CD14-positive monocyte (primary cell): ENCODE results near the gene MPP2. TPM values are rescaled to one million over a fixed set of nuclear protein-coding genes. Genes with fewer than 3 reads are reported as not detected.

Experiments used
- DNase-seq, 3 donors: peaks; one replicate each; pipeline ENCODE4 v3.0.0-alpha.2; 2011 to 2022
- H2AFZ ChIP-seq: 2 replicates; pipeline ENCODE4 v1.6.0; 2012; ENCODE audit warnings: mild to moderate bottlenecking, low read depth, low read length, inconsistent platforms; ENCODE audit not compliant: insufficient read depth, poor library complexity, severe bottlenecking
- H3K27ac ChIP-seq, 2 donors: 1 replicate in 1 of 2; 2 replicates in 1 of 2; pipeline ENCODE4 v1.5.1; 2012 to 2013; ENCODE audit warnings: low read length in 2 of 2, control low read depth in 1 of 2, inconsistent platforms in 1 of 2, low read depth in 1 of 2, mild to moderate bottlenecking in 1 of 2
- H3K27me3 ChIP-seq, 2 donors: one replicate each; pipeline versions ENCODE4 v1.6.0 to v1.6.1; 2011 to 2013; ENCODE audit warnings: low read length in 2 of 2; ENCODE audit not compliant: control insufficient read depth in 2 of 2, insufficient read depth in 2 of 2
- H3K36me3 ChIP-seq, 2 donors: replicated peaks in 1 of 2; 1 replicate in 1 of 2; 2 replicates in 1 of 2; pipeline versions ENCODE4 v1.5.1 to v1.6.1; 2012 to 2013; ENCODE audit warnings: low read length in 2 of 2, control low read depth in 1 of 2, inconsistent platforms in 1 of 2, mild to moderate bottlenecking in 1 of 2; ENCODE audit not compliant: insufficient read depth in 2 of 2, control insufficient read depth in 1 of 2
- H3K4me1 ChIP-seq, 2 donors: 1 replicate in 1 of 2; 2 replicates in 1 of 2; pipeline versions ENCODE4 v1.5.1 to v1.6.1; 2012 to 2013; ENCODE audit warnings: low read length in 2 of 2, control low read depth in 1 of 2, inconsistent platforms in 1 of 2, mild to moderate bottlenecking in 1 of 2, moderate library complexity in 1 of 2; ENCODE audit not compliant: insufficient read depth in 2 of 2, control insufficient read depth in 1 of 2
- H3K4me2 ChIP-seq: replicated peaks from 2 replicates; pipeline ENCODE3; 2012; ENCODE audit warnings: low read length, moderate library complexity, mild to moderate bottlenecking; ENCODE audit not compliant: poor library complexity, severe bottlenecking; ENCODE audit errors: extremely low read depth
- H3K4me3 ChIP-seq, 3 experiments: fragments of 200-600 bp in 1 of 3; sonication (generic) in 1 of 3; replicated peaks in 1 of 3; 1 replicate in 2 of 3; 2 replicates in 1 of 3; pipeline ENCODE4 v1.5.1; 2011 to 2013; ENCODE audit warnings: low read length in 3 of 3, mild to moderate bottlenecking in 3 of 3, control low read depth in 2 of 3, low read depth in 2 of 3, inconsistent platforms in 1 of 3, moderate library complexity in 1 of 3
- H3K79me2 ChIP-seq: 2 replicates; pipeline ENCODE4 v1.6.0; 2012; ENCODE audit warnings: mild to moderate bottlenecking, control low read depth, inconsistent platforms, low read length, moderate library complexity; ENCODE audit not compliant: insufficient read depth
- H3K9ac ChIP-seq: 2 replicates; pipeline ENCODE4 v1.6.0; 2017; ENCODE audit warnings: low read length, mild to moderate bottlenecking; ENCODE audit not compliant: insufficient read depth, poor library complexity, severe bottlenecking
- H3K9me3 ChIP-seq, 2 donors: replicated peaks in 1 of 2; 1 replicate in 1 of 2; 2 replicates in 1 of 2; pipeline versions ENCODE4 v1.5.1 to v1.6.1; 2012 to 2013; ENCODE audit warnings: low read length in 2 of 2, control low read depth in 1 of 2; ENCODE audit not compliant: control insufficient read depth in 1 of 2, insufficient read depth in 1 of 2
- H4K20me1 ChIP-seq: 2 replicates; pipeline ENCODE4 v1.6.0; 2012; ENCODE audit warnings: mild to moderate bottlenecking, low read length, control low read depth, moderate library complexity; ENCODE audit not compliant: insufficient read depth
- H3K27ac Mint-ChIP-seq, 7 donors: one replicate each; pipeline ENCODE4 v1.8.0; 2020; ENCODE audit warnings: mild to moderate bottlenecking in 7 of 7, mixed read lengths in 7 of 7, moderate library complexity in 6 of 7, inconsistent platforms in 2 of 7
- H3K27me3 Mint-ChIP-seq, 3 donors: one replicate each; pipeline ENCODE4 v1.8.0; 2021 to 2022; ENCODE audit warnings: low read depth in 3 of 3, mild to moderate bottlenecking in 3 of 3, mixed read lengths in 3 of 3, moderate library complexity in 3 of 3, inconsistent platforms in 1 of 3
- H3K36me3 Mint-ChIP-seq, 2 donors: one replicate each; pipeline ENCODE4 v1.8.0; 2020; ENCODE audit warnings: mixed read lengths in 2 of 2, inconsistent platforms in 1 of 2, mild to moderate bottlenecking in 1 of 2
- H3K4me1 Mint-ChIP-seq: one replicate; pipeline ENCODE4 v1.8.0; 2020; ENCODE audit warnings: mild to moderate bottlenecking, mixed read lengths
- H3K4me3 Mint-ChIP-seq, 2 donors: one replicate each; pipeline ENCODE4 v1.8.0; 2020; ENCODE audit warnings: mild to moderate bottlenecking in 2 of 2, mixed read lengths in 2 of 2, moderate library complexity in 1 of 2
- H3K9me3 Mint-ChIP-seq, 7 donors: one replicate each; pipeline ENCODE4 v1.8.0; 2020 to 2022; ENCODE audit warnings: mixed read lengths in 7 of 7, mild to moderate bottlenecking in 6 of 7, moderate library complexity in 6 of 7, inconsistent platforms in 2 of 7
- WGBS: methylation state at CpG from one replicate; pipeline ENCODE4 v1.1.5; 2013; ENCODE audit warnings: missing lambda C conversion rate; ENCODE audit not compliant: insufficient coverage; 5-methylcytosine and 5-hydroxymethylcytosine counted together
- intact Hi-C, 2 donors: fragments of 100-400 bp; cut with micrococcal nuclease; formaldehyde crosslinking; loops; one replicate each; pipeline versions ENCODE4 v1.15.0 to v1.15.1; 2023
- polyA plus RNA-seq, 3 donors: library from polyadenylated mRNA; depleted of rRNA in 1 of 3; unstranded in 2 of 3; stranded (reverse) in 1 of 3; fragments of 300-500 nt in 2 of 3; fragments of >200 nt in 1 of 3; fragmentation: Illumina TruSeq in 2 of 3; gene quantifications; 1 replicate in 2 of 3; 2 replicates in 1 of 3; pipeline ENCODE4 v1.2.3, GENCODE V29; 2012 to 2021
- TF ChIP-seq, protein P1 (sequence below): fragments of 200-600 bp; IDR thresholded peaks from one replicate; pipeline ENCODE4 v1.8.0; 2022; ENCODE audit warnings: antibody characterized with exemption, mild to moderate bottlenecking

MPP2 gene
- polyA plus RNA-seq, 3 donors: not detected

DNA sequence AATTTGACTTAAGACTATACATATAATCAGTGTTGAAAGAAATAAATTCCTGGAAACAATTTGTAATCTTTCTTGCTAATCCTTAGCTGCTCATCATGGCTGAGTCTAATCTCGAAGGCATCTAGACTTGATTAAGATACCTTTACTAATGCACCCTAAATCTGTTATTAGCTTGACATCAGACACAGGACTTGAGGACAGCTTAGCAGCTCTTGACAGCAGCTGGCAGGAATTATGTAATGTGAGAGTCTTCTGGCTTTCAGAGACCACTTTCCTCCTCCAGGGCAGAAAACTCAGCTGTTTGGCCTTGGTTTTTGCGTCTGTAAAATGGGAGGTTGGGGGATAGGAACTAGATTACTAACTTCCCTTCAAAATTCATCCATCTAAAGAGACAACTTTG, 7.1 kb upstream of the MPP2 start:
- Histone ChIP-seq H3K4me1 (peaks cover 9 to 13% of the 10 kb centered on the region in 2 donors), H3K9me3 (no peaks in the 10 kb centered on the region), H3K79me2 (no peaks in the 10 kb centered on the region), H3K36me3 (no peaks in the 10 kb centered on the region), H4K20me1 (no peaks in the 10 kb centered on the region), H3K27me3 (peaks cover 6 to 7% of the 10 kb centered on the region in 2 donors), H3K4me3 (no peak overlapping the region), H3K27ac (no peak overlapping the region), H3K9ac (no peak overlapping the region), H3K4me2 (no peak overlapping the region), H2AFZ (no peak overlapping the region)
- no peaks in the 10 kb centered on the region for H3K9me3 Mint-ChIP-seq
- TF ChIP-seq, protein P1, sequence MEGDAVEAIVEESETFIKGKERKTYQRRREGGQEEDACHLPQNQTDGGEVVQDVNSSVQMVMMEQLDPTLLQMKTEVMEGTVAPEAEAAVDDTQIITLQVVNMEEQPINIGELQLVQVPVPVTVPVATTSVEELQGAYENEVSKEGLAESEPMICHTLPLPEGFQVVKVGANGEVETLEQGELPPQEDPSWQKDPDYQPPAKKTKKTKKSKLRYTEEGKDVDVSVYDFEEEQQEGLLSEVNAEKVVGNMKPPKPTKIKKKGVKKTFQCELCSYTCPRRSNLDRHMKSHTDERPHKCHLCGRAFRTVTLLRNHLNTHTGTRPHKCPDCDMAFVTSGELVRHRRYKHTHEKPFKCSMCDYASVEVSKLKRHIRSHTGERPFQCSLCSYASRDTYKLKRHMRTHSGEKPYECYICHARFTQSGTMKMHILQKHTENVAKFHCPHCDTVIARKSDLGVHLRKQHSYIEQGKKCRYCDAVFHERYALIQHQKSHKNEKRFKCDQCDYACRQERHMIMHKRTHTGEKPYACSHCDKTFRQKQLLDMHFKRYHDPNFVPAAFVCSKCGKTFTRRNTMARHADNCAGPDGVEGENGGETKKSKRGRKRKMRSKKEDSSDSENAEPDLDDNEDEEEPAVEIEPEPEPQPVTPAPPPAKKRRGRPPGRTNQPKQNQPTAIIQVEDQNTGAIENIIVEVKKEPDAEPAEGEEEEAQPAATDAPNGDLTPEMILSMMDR: no peak
- peaks cover 14% of the 10 kb centered on the region for H3K4me1 Mint-ChIP-seq
- no peak for DNase-seq
- no peaks in the 10 kb centered on the region for H3K36me3 Mint-ChIP-seq
- WGBS: no CpG with 5 or more reads among the region's 2 CpGs
- intact Hi-C loops: no loop called here
- no peak overlapping the region for H3K4me3 Mint-ChIP-seq
- H3K27ac Mint-ChIP-seq: no peak overlapping the region
- peaks cover 6 to 14% (median 8%) of the 10 kb centered on the region in 3 donors for H3K27me3 Mint-ChIP-seq

GRCh38 chr17:43913584-43913983, 6.2 kb upstream of the MPP2 start:
- TF ChIP-seq, protein P1: no peak
- 94% methylated on average over 4 of the region's 6 CpGs for WGBS
- H3K27me3 Mint-ChIP-seq: peaks cover 13 to 22% (median 16%) of the 10 kb centered on the region in 3 donors
- peaks cover 14% of the 10 kb centered on the region for H3K4me1 Mint-ChIP-seq
- no peaks in the 10 kb centered on the region for H4K20me1 ChIP-seq
- no peaks in the 10 kb centered on the region for H3K36me3 ChIP-seq
- no peak overlapping the region for H3K27ac ChIP-seq
- intact Hi-C loops: no loop called here
- no peak overlapping the region for H3K27ac Mint-ChIP-seq
- no peak overlapping the region for H3K4me2 ChIP-seq
- H3K4me1 ChIP-seq: peaks cover 9 to 13% of the 10 kb centered on the region in 2 donors
- no peaks in the 10 kb centered on the region for H3K79me2 ChIP-seq
- no peak overlapping the region for H2AFZ ChIP-seq
- DNase-seq: no peak
- H3K9me3 ChIP-seq: no peaks in the 10 kb centered on the region
- no peak overlapping the region for H3K4me3 Mint-ChIP-seq
- no peak overlapping the region for H3K9ac ChIP-seq
- H3K36me3 Mint-ChIP-seq: no peaks in the 10 kb centered on the region
- peaks cover 0 to 5% (median 0%) of the 10 kb centered on the region in 7 donors for H3K9me3 Mint-ChIP-seq
- H3K27me3 ChIP-seq: peaks cover 11 to 15% of the 10 kb centered on the region in 2 donors
- H3K4me3 ChIP-seq: no peak overlapping the region
